Adrenal gland (tissue), 5 donors: ENCODE data around the gene POTEE.
"Not testable (repeated sequence)": the region's sequence is repeated elsewhere in the genome, so short reads cannot be mapped to it uniquely, and the experiment has no call there.

Source experiments
- CTCF ChIP-seq, 6 experiments: fragments of 450-650 bp in 4 of 6; fragments of 200-600 bp in 2 of 6; sonication (generic) in 1 of 6; IDR thresholded peaks; 1 replicate in 5 of 6; 2 replicates in 1 of 6; pipeline versions ENCODE4 v1.5.1 to v1.8.0; 2016 to 2021; ENCODE audit warnings: antibody characterized with exemption in 6 of 6, mild to moderate bottlenecking in 2 of 6, moderate library complexity in 1 of 6
- POLR2A ChIP-seq, 2 donors: fragments of 450-650 bp; IDR thresholded peaks; one replicate each; pipeline ENCODE4 v1.6.1; 2017; ENCODE audit warnings: antibody characterized with exemption in 2 of 2, mild to moderate bottlenecking in 2 of 2, moderate library complexity in 1 of 2
- donor health status: DM: no; HTN: no; CAD: no.

- TF ChIP-seq CTCF, POLR2A (IDR thresholded peaks at IDR 0.05): not testable (repeated sequence)
Observed at GRCh38 chr2:131165562-131165961, 43.8 kb upstream of the POTEE start.
